NCI-H2107 (cell line): ENCODE results near the gene TNPO1.

Experiments used
- DNase-seq: peaks from one replicate; lab custom pipeline; 2025; lab: John Stamatoyannopoulos, UW

The TNPO1 gene

GRCh38 chr5:72818866-72819534, 2.5 kb downstream of the TNPO1 start:
- no peak for DNase-seq

GRCh38 chr5:72821776-72822175, 5.3 kb downstream of the TNPO1 start:
- no peak for DNase-seq

GRCh38 chr5:72822944-72823343, 6.5 kb downstream of the TNPO1 start:
- no peak for DNase-seq

DNA sequence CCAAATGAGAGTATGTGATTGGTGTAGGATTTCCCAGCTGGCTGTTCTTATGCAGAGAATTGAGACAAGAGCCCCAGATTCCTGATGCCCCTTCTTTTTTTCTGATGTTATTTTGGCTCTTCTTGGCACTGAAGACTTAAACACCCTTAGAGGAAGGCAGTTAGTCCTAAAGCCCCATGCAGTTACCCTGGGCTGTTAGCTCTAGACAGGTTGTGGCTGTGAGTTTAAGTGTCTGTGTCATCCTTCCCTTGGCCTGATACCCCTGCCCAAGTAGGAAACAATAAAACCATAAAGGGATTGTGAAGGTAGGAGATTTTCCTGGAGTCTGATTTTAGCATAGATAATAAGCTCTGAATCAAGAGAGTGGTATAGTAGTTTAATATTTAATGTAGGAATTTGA, 13.2 kb downstream of the TNPO1 start:
- no peak for DNase-seq

GRCh38 chr5:72830362-72830761, 13.9 kb downstream of the TNPO1 start:
- DNase-seq: no peak

DNA sequence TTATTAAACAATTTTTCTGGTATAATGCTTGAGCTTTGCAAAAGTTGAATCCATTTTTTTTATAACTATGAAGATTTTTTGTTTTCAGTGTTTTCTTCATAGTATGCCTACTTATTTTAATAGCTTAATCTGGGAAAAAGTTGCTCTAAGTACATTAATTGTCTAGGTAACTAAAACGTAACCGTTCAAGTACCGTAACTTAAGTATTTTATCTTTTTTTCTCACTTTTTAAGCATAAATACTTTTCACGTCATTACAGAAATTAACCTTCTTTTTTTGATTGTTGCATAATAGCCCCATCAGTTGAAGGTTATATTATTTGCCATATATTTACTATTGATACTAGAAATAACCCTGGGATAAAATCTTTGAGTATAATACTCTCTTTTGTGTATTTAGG, 15.2 kb downstream of the TNPO1 start:
- DNase-seq: no peak

GRCh38 chr5:72834924-72835323, 18.5 kb downstream of the TNPO1 start:
- DNase-seq: no peak

GRCh38 chr5:72835633-72836032, 19.2 kb downstream of the TNPO1 start:
- DNase-seq: no peak

DNA sequence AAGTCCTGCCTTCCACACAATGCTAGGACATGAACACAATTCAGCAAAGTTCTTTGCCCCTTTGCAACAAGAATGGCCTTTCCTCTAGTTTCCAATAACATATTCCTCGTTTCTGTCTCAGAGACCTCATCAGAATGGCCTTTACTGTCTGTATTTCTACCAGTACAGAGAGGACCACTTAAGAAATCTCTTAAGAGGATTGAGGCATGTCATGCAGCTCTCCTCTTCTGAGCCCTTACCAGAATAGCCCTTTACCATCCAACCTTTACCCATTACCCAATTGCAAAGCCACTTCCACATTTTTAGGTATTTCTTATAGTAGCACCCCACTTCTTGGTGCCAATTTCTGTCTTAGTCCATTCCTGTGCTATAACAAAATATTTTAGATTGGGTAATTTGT, 20.3 kb downstream of the TNPO1 start:
- no peak for DNase-seq

DNA sequence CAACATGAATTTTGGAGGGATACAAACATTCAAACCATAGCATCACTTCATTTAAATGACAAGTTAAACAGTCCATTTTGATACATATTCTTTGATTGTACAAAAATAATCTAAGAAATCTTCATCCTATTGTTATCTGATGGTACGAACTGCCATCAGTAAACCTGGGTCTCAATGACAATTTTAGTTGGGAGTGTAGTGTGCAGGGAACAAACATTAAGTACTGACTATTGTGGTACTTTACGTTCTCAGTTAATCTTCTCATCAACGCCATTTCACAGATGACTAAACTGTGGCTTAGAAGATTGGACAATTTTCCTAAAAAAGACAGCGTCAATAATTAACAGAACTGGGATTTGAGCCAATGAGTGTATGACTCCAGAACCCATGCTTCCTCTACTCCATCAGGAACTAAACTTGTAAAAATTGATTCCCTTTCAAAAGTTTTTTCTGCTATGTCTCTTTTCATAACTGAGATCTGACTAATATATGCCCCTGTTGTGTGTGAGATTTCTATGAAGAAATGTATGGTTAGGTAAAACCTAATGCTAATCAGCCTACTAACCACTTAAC, 21.1 kb downstream of the TNPO1 start:
- no peak for DNase-seq

GRCh38 chr5:72840041-72840440, 23.6 kb downstream of the TNPO1 start:
- no peak for DNase-seq

GRCh38 chr5:72841756-72842535, 25.5 kb downstream of the TNPO1 start:
- no peak for DNase-seq

DNA sequence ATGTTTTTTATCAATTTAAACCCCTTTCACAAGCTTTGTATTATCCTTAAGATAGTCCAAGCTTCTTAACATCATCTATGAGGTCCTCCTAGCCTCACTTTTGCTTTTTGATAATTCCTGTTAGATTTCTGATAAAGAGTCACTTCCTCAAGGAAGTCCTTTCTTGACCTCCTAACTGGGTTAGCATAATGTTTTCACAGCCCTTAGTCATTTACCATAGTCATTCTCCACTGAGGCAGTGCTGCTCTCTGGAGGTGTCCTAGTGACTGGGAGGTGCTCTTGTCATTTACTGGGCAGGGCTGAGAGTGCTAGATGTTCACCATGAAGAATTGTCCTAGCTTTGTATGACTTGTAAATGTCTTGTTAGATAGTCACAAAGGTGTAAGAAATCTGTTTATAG, 26.4 kb downstream of the TNPO1 start:
- no peak for DNase-seq

GRCh38 chr5:72844218-72844603, 27.8 kb downstream of the TNPO1 start:
- DNase-seq: no peak

DNA sequence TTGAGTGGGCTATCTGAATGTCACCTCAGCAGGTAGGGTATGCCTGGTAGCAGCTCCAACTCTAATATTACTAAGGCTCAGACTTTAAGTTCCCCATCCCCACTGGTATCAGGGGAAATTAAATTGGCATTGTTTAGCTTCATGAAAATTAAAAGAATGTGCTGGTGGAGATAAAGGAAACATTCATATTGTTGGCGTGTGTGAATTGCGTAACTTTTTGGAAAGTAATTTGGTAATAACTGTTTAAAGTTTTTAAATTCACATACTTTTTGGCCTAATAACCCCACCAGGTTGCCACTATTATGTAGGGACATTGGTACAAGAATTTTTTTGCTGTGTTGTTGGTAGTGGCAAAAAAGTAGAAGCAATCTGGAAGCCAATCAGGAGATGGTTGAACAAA, 29.4 kb downstream of the TNPO1 start:
- DNase-seq: no peak

DNA sequence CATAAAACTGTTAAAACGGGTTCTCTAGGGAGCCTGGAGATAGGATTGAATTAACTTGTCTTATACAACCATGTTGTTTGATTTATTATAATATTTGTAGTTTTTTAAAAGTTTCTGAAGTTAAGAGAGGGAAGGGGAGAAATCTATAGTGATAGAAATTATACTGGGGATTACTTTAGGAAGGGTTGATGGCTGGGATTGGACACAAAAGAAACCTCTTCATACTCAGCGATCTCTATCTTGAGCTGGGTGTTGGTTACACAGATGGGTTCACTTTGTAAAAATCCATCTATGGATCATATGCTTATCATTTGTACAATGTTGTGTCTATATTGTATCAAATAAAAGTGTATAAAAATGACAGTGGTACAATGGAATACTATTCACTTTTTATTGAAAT, 30.0 kb downstream of the TNPO1 start:
- no peak for DNase-seq

GRCh38 chr5:72847439-72847838, 31.0 kb downstream of the TNPO1 start:
- DNase-seq: no peak

GRCh38 chr5:72847989-72848473, 31.6 kb downstream of the TNPO1 start:
- DNase-seq: peak; percentile 28

- no peak for DNase-seq
Observed at GRCh38 chr5:72848474-72849428, 32.3 kb downstream of the TNPO1 start.

GRCh38 chr5:72849546-72849945, 33.1 kb downstream of the TNPO1 start:
- no peak for DNase-seq

- DNase-seq: no peak
Observed at GRCh38 chr5:72850113-72850512, 33.7 kb downstream of the TNPO1 start.

DNA sequence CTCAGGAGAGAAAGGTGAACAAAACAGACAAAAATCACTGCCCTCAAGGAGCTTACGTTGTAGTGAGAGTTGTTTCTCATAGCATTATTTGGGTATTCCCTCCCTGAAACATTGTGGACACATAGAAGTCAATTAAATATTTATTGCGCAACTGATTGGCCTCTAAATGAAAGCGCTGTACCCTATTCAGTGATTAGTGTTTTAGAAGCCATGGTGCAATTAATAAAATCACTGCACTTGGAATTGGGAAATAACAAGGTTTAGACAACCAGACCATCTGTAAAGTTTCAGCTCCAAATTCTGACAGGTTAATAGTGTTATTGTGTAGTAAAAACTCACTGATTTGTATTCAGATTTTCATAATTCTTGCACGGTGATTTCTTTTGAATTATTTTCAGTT, 35.9 kb downstream of the TNPO1 start:
- DNase-seq: no peak
